Limb (tissue), 2 donors: Measurements from ENCODE around the gene BORCS5.
"Not testable (repeated sequence)": the region's sequence is repeated elsewhere in the genome, so short reads cannot be mapped to it uniquely, and the experiment has no call there.

ENCODE experiments used
- DNase-seq, 2 donors: peaks; one replicate each; pipeline ENCODE4 v3.0.0-alpha.2; 2016; ENCODE audit errors: extremely low spot score in 2 of 2

BORCS5 gene

GRCh38 chr12:12392413-12392812 is 35.5 kb downstream of the BORCS5 start:
- no peak for DNase-seq

DNA sequence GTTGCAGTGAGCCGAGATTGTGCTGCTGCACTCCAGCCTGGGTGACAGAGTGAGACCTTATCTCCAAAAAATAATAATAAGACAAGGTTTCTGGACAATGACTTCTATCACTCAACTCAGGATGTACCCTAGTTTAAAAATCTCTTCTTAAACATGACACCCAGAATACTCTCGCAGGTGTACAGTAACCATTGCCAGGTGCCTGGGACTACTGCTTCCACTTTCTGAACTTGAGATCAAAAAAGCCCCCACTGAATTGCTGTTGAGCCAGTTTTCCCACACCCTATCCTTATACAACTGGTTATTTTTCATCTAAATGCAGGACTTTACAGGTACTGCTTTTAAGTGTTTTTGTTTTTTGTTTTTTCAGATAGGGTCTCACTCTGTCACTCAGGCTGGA is 36.3 kb downstream of the BORCS5 start:
- no peak for DNase-seq

DNA sequence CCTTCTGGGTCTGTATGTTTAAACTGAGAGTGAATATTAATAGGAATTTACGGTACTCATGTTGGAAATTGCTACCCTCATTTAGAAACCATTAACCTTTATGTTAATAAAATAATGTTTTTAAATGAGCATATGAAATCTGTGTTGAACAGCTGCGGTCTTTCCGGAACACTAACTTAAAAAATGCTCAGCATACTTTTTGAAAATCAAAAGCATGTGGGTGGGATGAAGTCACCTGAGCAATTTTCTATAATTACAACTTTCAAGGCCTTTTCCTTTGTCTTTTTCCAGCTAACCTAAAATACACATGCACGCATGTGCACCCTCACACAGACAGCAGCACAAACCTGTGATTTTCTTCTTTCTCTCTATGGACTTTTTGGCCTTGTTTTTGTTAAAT is 39.8 kb downstream of the BORCS5 start:
- no peak for DNase-seq

DNA sequence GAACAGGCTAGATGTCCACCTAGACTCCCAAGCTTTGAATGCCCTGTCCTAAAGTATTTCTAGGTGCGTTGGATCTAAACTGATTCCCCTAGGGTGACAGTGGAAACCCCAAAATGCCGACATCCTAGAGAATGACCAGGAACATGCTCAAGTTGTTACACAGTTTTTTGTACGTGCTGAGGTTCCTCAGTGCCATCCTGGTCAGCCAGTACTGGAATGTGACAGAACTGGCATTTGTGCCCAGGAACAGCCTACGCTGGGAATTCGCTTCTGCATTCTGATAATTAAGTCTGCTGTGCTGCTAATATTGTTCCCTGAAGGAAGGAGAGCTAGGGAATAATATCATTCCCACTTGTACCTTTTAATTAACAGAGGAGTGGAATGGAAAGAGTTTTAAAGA is 40.3 kb downstream of the BORCS5 start:
- no peak for DNase-seq

- peak in 1 of 2 donors; percentile 56 for DNase-seq
Observed at GRCh38 chr12:12398026-12398859, 41.4 kb downstream of the BORCS5 start.

GRCh38 chr12:12399161-12399560 is 42.3 kb downstream of the BORCS5 start:
- no peak for DNase-seq

GRCh38 chr12:12399776-12400305 is 43.0 kb downstream of the BORCS5 start:
- no peak for DNase-seq

DNA sequence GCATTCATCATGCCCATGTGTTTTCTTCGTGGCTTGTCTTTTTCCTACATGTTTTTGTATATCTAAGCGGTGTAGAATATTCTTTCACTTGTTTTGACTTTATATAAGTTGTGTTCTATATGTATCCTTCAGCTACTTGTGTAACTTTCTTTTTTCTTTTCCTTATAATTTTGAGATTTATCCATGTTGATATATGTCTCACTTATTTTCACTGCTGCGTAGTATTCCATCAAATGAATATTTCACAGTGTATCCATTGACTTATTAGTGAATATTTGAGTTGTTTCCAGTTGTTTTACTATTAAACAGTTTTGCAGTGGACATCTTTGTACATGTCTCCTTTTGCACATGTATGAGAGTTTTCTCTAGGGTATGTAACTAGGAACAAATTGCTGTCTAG is 43.9 kb downstream of the BORCS5 start:
- DNase-seq, result no peak

- no peak for DNase-seq
Observed at GRCh38 chr12:12403264-12404248, 46.7 kb downstream of the BORCS5 start.

DNA sequence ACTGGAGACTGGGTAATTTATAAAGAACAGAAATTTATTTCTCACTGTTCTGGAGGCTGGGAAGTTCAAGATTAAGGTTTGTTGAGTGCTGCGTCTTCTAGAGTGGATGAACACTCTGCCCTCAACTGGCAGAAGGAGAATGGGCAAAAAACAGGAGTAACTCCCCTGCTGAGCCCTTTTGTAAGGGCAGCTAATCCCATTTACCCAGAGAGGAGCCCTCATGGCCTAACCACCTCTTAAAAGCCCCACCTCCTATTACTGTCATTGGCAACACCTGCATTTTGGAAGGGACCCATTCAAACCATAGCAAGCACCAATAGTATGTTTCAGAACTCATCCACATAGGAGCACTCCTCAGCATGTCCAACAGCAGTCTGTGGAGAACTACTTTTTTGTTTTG is 47.4 kb downstream of the BORCS5 start:
- no peak for DNase-seq

DNA sequence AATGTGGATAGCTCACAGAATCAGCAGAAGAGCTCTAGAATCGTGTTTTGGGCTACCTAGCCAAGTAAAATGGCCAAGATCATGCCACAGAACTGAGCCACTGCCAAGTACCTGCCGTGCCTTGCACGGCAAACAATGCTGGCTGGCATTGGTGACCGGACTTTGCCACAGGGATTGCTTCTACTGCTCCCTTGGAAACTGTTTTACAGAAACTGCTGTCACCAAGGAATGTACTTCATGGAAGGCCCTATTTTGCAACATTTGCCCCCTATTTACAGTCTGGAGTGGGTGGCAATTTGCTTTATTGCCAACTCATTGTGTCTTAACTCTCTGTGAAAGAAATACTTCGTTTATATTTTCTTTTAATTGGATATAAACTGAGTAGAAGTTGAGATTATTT is 49.0 kb downstream of the BORCS5 start:
- DNase-seq, result no peak

DNA sequence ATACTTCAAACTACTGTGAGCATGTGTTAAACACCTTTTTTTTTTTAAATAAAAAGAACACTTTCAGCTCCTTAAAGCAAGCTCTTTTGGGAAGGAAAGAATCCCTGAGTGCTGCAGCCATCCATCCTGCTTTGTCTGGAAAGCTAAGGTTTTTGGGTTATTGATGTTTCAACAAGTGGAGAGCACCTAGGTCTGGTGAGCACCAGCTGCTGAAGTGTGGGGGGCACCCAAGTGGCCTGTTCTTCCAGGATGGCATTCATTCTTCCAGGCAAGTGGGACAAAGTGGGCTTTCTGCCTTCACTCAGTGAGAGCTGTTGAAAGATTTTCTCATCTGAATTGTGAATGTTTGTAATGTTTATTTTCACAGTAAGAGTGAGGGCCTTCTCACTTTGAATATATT is 49.9 kb downstream of the BORCS5 start:
- no peak for DNase-seq

GRCh38 chr12:12408265-12408690 is 51.4 kb downstream of the BORCS5 start:
- no peak for DNase-seq

GRCh38 chr12:12409337-12409736 is 52.5 kb downstream of the BORCS5 start:
- not testable (repeated sequence) for DNase-seq

DNA sequence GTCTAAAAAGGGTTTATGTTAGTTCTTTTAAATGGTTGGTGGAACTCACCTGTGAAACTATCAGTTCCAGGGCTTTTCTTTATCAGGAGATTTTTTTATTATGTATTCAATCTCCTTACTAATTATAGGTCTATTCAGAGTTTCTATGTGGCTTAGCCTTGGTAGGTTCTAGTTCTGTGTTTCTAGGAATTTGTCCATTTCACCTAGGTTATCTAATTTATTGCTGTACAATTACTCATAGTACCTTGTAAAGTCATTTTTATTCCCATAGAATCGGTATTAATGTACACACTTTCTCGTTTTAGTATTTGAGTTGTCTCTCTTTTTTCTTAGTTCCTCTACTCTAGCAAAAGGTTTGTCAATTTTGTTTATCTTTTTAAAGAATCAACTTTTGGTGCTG is 59.0 kb downstream of the BORCS5 start:
- DNase-seq, result no peak

DNA sequence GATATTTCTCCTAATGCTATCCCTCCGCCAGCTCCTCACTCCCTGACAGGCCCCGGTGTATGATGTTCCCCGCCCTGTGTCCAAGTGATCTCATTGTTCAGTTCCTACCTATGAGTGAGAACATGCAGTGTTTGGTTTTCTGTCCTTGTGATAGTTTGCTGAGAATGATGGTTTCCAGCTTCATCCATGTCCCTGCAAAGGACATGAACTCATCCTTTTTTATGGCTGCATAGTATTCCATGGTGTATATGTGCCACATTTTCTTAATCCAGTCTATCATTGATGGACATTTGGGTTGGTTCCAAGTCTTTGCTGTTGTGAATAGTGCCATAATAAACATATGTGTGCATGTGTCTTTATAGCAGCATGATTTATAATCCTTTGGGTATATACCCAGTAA is 62.3 kb downstream of the BORCS5 start:
- DNase-seq, result not testable (repeated sequence)

- DNase-seq, result no peak
Observed at GRCh38 chr12:12423367-12423766, 66.5 kb downstream of the BORCS5 start.

GRCh38 chr12:12425001-12425400 is 68.1 kb downstream of the BORCS5 start:
- no peak for DNase-seq

- DNase-seq, result no peak
Observed at GRCh38 chr12:12425616-12426015, 68.7 kb downstream of the BORCS5 start.

GRCh38 chr12:12427568-12427967 is 70.7 kb downstream of the BORCS5 start:
- DNase-seq, result no peak

- DNase-seq, result no peak
Observed at GRCh38 chr12:12428047-12428446, 71.2 kb downstream of the BORCS5 start.
